ENCODE measurements around the gene CDRT4. TPM values are rescaled to one million over a fixed set of nuclear protein-coding genes. Genes with fewer than 3 reads are reported as not detected.

CDRT4 gene
- total and polyA plus RNA-seq, 2 experiments from 2014 or later: 6.5 to 13.0 TPM

- no peaks in the 10 kb centered on the region for H3K36me3 ChIP-seq (ENCODE audit: insufficient read depth)
- no peaks in the 10 kb centered on the region for H3K9me3 Mint-ChIP-seq
Observed at GRCh38 chr17:15470536-15470935, 3.1 kb upstream of the CDRT4 start.

GRCh38 chr17:15469260-15469659 is 1.8 kb upstream of the CDRT4 start:
- Histone ChIP-seq H3K9me2 (ENCODE audit: insufficient read depth) (0 out of 2 replicates have a peak, but pooled peaks cover 3% of the 10 kb centered on the region), H3K79me2 (replicated peaks; ENCODE audit: insufficient read depth) (no peaks in the 10 kb centered on the region), H2AFZ (no peak overlapping the region), H3K36me3 (ENCODE audit: insufficient read depth) (no peaks in the 10 kb centered on the region), H3K4me1 (ENCODE audit: insufficient read depth) (peaks cover 9% of the 10 kb centered on the region), H4K20me1 (replicated peaks; ENCODE audit: insufficient read depth) (no peaks in the 10 kb centered on the region), H3K27ac (ENCODE audit: low read depth) (no peak overlapping the region), H3K4me2 (no peak overlapping the region), H3F3A (replicated peaks; ENCODE audit: low read depth) (0 out of 2 replicates have a peak, but pooled peaks cover 4% of the 10 kb centered on the region), H3K4me3 (no peak overlapping the region), H3K27me3 (ENCODE audit: insufficient read depth) (no peaks in the 10 kb centered on the region)
- Mint-ChIP-seq H3K27me3 (ENCODE audit: insufficient read depth, low read depth, poor library complexity) (peaks cover 5% of the 10 kb centered on the region), H3K9me3 (no peaks in the 10 kb centered on the region), H3K27ac (no peak overlapping the region), H3K4me3 (no peak overlapping the region), H3K4me1 (peaks cover 6% of the 10 kb centered on the region), H3K36me3 (ENCODE audit: low read depth) (peaks cover 4% of the 10 kb centered on the region; the same call in 1 of the 3 replicates)
- no peak for DNase-seq (ENCODE audit: low spot score)
- ATAC-seq: no peak
- TF ChIP-seq ZNF462 (CRISPR knock-in tag; IDR thresholded peaks at IDR 0.05): no peak
- TF ChIP-seq CREB1 (CRISPR knock-in tag; IDR thresholded peaks at IDR 0.05; ENCODE audit: low read depth): no peak
- no peak for TF ChIP-seq JUNB (IDR thresholded peaks at IDR 0.05; ENCODE audit: unreplicated experiment)
- no peak for TF ChIP-seq ETS1 (IDR thresholded peaks at IDR 0.05)
- no peak for TF ChIP-seq ZNF331 (CRISPR knock-in tag; IDR thresholded peaks at IDR 0.05; ENCODE audit: low read depth)
- no peak for TF ChIP-seq POLR2AphosphoS5 (IDR thresholded peaks at IDR 0.05; ENCODE audit: low read depth)

More at GRCh38 chr17:15470536-15470935, 3.1 kb upstream of the CDRT4 start:
- H3K27me3 Mint-ChIP-seq (ENCODE audit: insufficient read depth, low read depth, poor library complexity): peaks cover 4% of the 10 kb centered on the region
- H3K4me3 Mint-ChIP-seq: no peak overlapping the region
- no peaks in the 10 kb centered on the region for H3F3A ChIP-seq (replicated peaks; ENCODE audit: low read depth)
- 0 out of 2 replicates have a peak, but pooled peaks cover 3% of the 10 kb centered on the region for H3K9me2 ChIP-seq (ENCODE audit: insufficient read depth)
- H3K27ac ChIP-seq (ENCODE audit: low read depth): no peak overlapping the region
- no peaks in the 10 kb centered on the region for H4K20me1 ChIP-seq (replicated peaks; ENCODE audit: insufficient read depth)
- H3K27me3 ChIP-seq (ENCODE audit: insufficient read depth): no peaks in the 10 kb centered on the region
- no peak overlapping the region for H3K27ac Mint-ChIP-seq
- peaks cover 9% of the 10 kb centered on the region for H3K4me1 ChIP-seq (ENCODE audit: insufficient read depth)
- no peak for ATAC-seq
- H3K4me1 Mint-ChIP-seq: peaks cover 6% of the 10 kb centered on the region
- H2AFZ ChIP-seq: no peak overlapping the region
- peaks cover 4% of the 10 kb centered on the region; the same call in 1 of the 3 replicates for H3K36me3 Mint-ChIP-seq (ENCODE audit: low read depth)
- no peak overlapping the region for H3K4me2 ChIP-seq
- TF ChIP-seq EZH2phosphoT487 (IDR thresholded peaks at IDR 0.05; ENCODE audit: unreplicated experiment): no peak
- no peak for TF ChIP-seq ETS1 (IDR thresholded peaks at IDR 0.05)
- no peak for TF ChIP-seq STAT1 (IDR thresholded peaks at IDR 0.05; ENCODE audit: unreplicated experiment)
- no peak for TF ChIP-seq NANOG (IDR thresholded peaks at IDR 0.05; ENCODE audit: borderline replicate concordance)
- TF ChIP-seq EZH2 (IDR thresholded peaks at IDR 0.05; ENCODE audit: low read depth, unreplicated experiment): no peak
- no peak for TF ChIP-seq ZNF114 (CRISPR knock-in tag; IDR thresholded peaks at IDR 0.05)
- TF ChIP-seq ZNF331 (CRISPR knock-in tag; IDR thresholded peaks at IDR 0.05; ENCODE audit: low read depth): no peak
- TF ChIP-seq POLR2AphosphoS5 (IDR thresholded peaks at IDR 0.05; ENCODE audit: low read depth): no peak
- TF ChIP-seq CREB1 (CRISPR knock-in tag; IDR thresholded peaks at IDR 0.05; ENCODE audit: low read depth): no peak
- no peak overlapping the region for H3K4me3 ChIP-seq
- no peak for DNase-seq (ENCODE audit: low spot score)
- no peaks in the 10 kb centered on the region for H3K79me2 ChIP-seq (replicated peaks; ENCODE audit: insufficient read depth)

Measured in GM23338 (cell line).